GM13977 (cell line): ENCODE measurements around the gene RBM6.
"Not testable (repeated sequence)": the region's sequence is repeated elsewhere in the genome, so short reads cannot be mapped to it uniquely, and the experiment has no call there.

ENCODE experiments used
- DNase-seq: peaks from one replicate; pipeline ENCODE4 v3.0.0; 2012; ENCODE audit warnings: low spot score
- in situ Hi-C: fragments of 300-500 bp; cut with MboI; formaldehyde crosslinking; loops from one replicate; pipeline ENCODE4 v1.12.0; 2022; ENCODE audit warnings: low sequenced_read_pairs, low pct_unique_long_range_greater_than_20kb, mixed read lengths, inconsistent platforms; ENCODE audit not compliant: unreplicated experiment
- TF ChIP-seq, protein P1 (sequence below): IDR thresholded peaks from 2 replicates; pipeline ENCODE4 v1.5.1; 2012; ENCODE audit warnings: mild to moderate bottlenecking, control low read depth; ENCODE audit not compliant: insufficient read depth; ENCODE audit errors: extremely low read depth, missing control alignments

Gene RBM6

DNA sequence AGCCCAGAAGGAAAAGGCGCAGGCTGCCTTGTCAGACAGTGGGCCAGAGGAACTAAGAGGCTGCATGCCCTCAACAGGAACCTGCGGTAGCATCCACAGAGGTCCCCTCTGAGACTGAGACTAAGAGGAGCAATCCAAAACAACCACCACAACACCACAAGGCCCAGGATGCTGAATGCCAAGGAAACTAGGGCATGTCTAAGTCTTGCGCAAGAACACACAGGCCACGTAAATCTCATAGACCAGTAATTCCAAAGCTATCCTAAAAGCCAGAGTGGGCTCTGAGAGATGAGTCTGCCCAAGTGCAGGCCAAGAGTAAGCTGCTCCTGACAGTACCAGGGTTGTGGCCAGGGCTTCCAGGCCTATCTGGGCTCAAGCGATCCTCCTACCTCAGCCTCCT, 23.3 kb upstream of the RBM6 start:
- TF ChIP-seq, protein P1, sequence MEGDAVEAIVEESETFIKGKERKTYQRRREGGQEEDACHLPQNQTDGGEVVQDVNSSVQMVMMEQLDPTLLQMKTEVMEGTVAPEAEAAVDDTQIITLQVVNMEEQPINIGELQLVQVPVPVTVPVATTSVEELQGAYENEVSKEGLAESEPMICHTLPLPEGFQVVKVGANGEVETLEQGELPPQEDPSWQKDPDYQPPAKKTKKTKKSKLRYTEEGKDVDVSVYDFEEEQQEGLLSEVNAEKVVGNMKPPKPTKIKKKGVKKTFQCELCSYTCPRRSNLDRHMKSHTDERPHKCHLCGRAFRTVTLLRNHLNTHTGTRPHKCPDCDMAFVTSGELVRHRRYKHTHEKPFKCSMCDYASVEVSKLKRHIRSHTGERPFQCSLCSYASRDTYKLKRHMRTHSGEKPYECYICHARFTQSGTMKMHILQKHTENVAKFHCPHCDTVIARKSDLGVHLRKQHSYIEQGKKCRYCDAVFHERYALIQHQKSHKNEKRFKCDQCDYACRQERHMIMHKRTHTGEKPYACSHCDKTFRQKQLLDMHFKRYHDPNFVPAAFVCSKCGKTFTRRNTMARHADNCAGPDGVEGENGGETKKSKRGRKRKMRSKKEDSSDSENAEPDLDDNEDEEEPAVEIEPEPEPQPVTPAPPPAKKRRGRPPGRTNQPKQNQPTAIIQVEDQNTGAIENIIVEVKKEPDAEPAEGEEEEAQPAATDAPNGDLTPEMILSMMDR = no peak
- DNase-seq = no peak
- in situ Hi-C loops = no loop called here

DNA sequence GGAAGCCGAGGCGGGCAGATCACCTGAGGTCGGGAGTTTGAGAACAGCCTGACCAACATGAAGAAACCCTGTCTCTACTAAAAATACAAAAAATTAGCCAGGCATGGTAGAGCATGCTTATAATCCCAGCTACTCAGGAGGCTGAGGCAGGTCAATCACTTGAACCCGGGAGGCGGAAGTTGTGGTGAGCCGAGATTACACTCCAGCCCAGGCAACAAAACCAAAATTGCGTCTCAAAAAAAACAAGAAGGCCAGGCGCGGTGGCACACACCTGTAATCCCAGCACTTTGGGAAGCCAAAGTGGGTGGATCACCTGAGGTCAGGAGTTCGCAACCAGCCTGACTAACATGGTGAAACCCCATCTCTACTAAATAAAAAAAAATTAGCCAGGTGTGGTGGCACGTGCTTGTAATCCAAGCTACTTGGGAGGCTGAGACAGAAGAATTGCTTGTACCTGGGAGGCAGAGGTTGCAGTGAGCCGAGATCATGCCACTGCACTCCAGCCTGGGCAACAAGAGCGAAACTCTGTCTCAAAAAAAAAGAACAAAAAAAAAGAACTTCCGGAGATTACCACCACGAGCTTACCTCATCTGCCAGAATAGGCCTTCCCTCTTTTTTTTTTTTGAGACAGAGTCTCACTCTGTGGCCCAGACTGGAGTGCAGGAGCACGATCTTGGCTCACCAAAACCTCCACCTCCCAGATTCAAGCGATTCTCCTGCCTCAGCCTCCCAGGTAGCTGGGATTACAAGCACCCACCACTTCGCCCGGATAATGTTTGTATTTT, 22.0 kb upstream of the RBM6 start:
- in situ Hi-C loops = not testable (repeated sequence)

DNA sequence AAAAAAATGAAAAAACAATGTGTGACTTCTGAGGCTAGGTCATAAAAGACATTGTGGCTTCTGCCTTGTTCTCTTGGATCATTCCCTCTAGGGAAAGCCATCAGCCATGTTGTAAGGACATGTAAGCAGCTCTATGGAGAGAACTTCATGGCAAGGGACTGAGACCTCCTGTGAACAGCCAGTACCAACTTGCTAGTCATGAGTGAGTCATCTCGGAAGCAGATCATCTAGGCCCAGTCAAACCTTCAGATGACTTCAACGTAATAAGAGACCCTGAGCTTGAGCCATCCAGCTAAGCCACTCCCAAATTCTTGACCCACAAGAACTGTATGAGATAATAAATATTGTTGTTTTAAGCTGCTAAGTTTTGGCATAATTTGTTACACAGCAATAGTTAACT, 15.3 kb upstream of the RBM6 start:
- DNase-seq = no peak
- in situ Hi-C loops = no loop called here
- TF ChIP-seq, protein P1 = no peak

More for the DNA sequence above, 22.0 kb upstream of the RBM6 start:
- DNase-seq = not testable (repeated sequence)

DNA sequence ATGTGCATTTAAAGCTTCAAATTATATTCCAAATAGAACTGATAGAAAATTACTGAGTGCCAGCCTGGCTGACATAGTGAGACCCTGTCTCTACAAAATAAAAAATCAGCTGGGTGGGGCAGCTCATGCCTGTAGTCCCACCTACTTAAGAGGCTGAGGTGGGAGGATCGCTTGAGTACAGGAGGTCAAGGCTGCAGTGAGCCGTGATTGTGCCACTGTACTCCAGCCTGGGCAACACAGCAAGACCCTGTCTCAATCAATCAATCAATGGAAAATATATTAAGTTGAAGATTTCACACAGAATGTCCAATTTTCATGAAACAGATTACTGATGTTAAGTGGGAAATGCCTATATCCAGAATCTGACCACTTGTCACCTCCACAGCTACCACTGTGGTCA, 14.5 kb upstream of the RBM6 start:
- TF ChIP-seq, protein P1 = no peak
- DNase-seq = no peak
- in situ Hi-C loops = no loop called here

DNA sequence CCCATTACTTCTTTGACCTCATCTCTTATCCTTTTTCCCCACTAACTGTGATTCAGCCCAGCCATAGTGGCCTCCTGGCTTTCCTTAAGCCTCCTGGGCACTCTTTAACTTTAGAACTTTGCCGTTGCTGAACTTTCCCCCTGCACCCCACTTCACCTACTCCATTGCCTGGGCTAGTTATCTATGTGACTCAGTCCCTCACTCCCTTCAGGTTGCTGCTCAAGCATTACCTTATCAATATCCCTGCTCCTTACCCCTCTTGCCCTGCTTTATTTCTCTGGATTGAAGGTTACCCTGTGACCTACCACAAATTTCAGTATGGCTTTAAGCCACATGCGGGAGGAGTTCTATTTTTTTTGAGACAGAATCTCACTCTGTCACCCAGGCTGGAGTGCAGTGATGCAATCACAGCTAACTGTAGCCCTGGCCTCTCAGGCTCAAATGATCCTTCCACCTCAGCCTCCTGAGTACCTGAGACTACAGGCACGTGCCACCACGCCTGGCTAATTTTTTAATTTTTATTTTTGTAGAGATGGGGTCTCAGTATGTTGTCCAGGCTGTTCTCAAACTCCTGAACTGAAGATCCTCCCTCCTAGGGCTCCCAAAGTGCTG, 13.7 kb upstream of the RBM6 start:
- in situ Hi-C loops = no loop called here
- DNase-seq = no peak
- TF ChIP-seq, protein P1 = no peak

DNA sequence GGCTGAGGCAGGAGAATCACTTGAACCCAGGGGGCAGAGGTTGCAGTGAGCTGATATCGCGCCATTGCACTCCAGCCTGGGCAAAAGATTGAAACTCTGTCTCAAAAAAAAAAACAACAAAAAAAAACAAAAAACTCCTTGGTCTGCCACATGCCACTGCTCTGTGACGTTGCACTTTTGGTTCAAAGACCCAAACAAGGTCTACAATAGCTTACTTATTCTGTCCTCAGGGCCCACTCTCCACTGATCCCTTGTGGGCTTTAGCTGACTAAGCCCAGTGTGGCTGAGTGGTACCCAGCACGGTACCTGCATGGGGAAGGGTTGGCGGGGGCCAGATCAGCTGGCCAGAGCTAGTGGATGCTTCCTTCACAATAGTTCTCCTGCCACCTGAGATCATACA, 12.2 kb upstream of the RBM6 start:
- in situ Hi-C loops = no loop called here
- TF ChIP-seq, protein P1 = no peak
- no peak for DNase-seq

DNA sequence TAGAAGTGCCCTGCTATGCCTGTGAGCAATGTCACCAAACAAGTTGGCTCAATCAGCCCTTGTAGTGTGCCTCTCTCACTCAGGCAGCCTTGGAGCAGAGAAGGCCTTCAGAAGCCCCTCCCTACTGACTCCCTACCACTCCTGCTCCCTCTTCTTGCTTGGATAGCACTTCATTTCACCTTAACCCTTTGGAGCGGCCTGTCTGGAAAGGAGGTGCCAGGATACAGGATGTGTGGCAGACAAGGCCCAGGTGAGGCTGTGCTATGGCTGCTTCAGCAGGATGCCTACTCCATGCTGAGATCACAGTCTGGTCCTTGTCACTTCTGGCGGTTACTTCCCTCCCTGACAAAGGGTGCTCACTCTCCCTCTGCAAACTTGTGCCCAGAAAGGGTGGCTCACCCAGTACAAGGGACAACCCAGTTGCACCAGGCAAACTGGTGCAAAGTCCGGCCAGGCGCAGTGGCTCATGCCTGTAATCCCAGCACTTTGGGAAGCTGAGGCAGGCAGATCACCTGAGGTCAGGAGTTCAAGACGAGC, 11.4 kb upstream of the RBM6 start:
- in situ Hi-C loops = no loop called here
- TF ChIP-seq, protein P1 = no peak
- DNase-seq = no peak
